ENCODE results near the gene CXCL13. TPM values are rescaled to one million over a fixed set of nuclear protein-coding genes. Genes with fewer than 3 reads are reported as not detected.
A peak's percentile ranks its signal among the peaks of the same experiment; 100 is the strongest.

The CXCL13 gene
- total and polyA plus RNA-seq, 2 of the 13 experiments (the other 11 are each of a cell fraction or from before 2014, with no cell fraction given): not detected

GRCh38 chr4:77636902-77637301 lies 31.3 kb downstream of the CXCL13 start (continued):
- TF ChIP-seq SCMH1 (CRISPR knock-in tag; IDR thresholded peaks at IDR 0.05; ENCODE audit: borderline replicate concordance) (no peak), ZNF615 (CRISPR knock-in tag; IDR thresholded peaks at IDR 0.05; ENCODE audit: borderline replicate concordance) (no peak), SMC3 (IDR thresholded peaks at IDR 0.05; ENCODE audit: low read length) (no peak), SMYD3 (CRISPR knock-in tag; IDR thresholded peaks at IDR 0.05) (no peak), MAFG (CRISPR knock-in tag; IDR thresholded peaks at IDR 0.05) (peak; percentile 80; the same call in 1 of the 2 replicates), ZBED4 (CRISPR knock-in tag; IDR thresholded peaks at IDR 0.05; ENCODE audit: borderline replicate concordance) (no peak), ZNF446 (CRISPR knock-in tag; IDR thresholded peaks at IDR 0.05) (no peak), TCF7L2 (IDR thresholded peaks at IDR 0.05; ENCODE audit: low read depth, low read length) (no peak), HOXA3 (CRISPR knock-in tag; IDR thresholded peaks at IDR 0.05) (peak; percentile 34; the same call in 1 of the 2 replicates), NFE2L2 (IDR thresholded peaks at IDR 0.05; ENCODE audit: low read length) (peak; percentile 98), ZNF441 (CRISPR knock-in tag; IDR thresholded peaks at IDR 0.05; ENCODE audit: borderline replicate concordance) (no peak), REPIN1 (CRISPR knock-in tag; IDR thresholded peaks at IDR 0.05; ENCODE audit: borderline replicate concordance, low read depth) (no peak), ZNF652 (CRISPR knock-in tag; IDR thresholded peaks at IDR 0.05; ENCODE audit: borderline replicate concordance, low read depth) (no peak), ZNF451 (CRISPR knock-in tag; IDR thresholded peaks at IDR 0.05) (no peak), ZHX1 (CRISPR knock-in tag; IDR thresholded peaks at IDR 0.05; ENCODE audit: low read depth) (no peak), ZNF770 (CRISPR knock-in tag; IDR thresholded peaks at IDR 0.05) (no peak)
- TF ChIP-seq, protein P1, sequence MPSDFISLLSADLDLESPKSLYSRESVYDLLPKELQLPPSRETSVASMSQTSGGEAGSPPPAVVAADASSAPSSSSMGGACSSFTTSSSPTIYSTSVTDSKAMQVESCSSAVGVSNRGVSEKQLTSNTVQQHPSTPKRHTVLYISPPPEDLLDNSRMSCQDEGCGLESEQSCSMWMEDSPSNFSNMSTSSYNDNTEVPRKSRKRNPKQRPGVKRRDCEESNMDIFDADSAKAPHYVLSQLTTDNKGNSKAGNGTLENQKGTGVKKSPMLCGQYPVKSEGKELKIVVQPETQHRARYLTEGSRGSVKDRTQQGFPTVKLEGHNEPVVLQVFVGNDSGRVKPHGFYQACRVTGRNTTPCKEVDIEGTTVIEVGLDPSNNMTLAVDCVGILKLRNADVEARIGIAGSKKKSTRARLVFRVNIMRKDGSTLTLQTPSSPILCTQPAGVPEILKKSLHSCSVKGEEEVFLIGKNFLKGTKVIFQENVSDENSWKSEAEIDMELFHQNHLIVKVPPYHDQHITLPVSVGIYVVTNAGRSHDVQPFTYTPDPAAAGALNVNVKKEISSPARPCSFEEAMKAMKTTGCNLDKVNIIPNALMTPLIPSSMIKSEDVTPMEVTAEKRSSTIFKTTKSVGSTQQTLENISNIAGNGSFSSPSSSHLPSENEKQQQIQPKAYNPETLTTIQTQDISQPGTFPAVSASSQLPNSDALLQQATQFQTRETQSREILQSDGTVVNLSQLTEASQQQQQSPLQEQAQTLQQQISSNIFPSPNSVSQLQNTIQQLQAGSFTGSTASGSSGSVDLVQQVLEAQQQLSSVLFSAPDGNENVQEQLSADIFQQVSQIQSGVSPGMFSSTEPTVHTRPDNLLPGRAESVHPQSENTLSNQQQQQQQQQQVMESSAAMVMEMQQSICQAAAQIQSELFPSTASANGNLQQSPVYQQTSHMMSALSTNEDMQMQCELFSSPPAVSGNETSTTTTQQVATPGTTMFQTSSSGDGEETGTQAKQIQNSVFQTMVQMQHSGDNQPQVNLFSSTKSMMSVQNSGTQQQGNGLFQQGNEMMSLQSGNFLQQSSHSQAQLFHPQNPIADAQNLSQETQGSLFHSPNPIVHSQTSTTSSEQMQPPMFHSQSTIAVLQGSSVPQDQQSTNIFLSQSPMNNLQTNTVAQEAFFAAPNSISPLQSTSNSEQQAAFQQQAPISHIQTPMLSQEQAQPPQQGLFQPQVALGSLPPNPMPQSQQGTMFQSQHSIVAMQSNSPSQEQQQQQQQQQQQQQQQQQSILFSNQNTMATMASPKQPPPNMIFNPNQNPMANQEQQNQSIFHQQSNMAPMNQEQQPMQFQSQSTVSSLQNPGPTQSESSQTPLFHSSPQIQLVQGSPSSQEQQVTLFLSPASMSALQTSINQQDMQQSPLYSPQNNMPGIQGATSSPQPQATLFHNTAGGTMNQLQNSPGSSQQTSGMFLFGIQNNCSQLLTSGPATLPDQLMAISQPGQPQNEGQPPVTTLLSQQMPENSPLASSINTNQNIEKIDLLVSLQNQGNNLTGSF (CRISPR knock-in tag; IDR thresholded peaks at IDR 0.05): no peak
